K562 (cell line): ENCODE measurements around the gene TSC22D1. TPM values are rescaled to one million over a fixed set of nuclear protein-coding genes. Genes with fewer than 3 reads are reported as not detected.

Experiments used
- polyA plus RNA-seq, 8 experiments: library from polyadenylated mRNA; depleted of rRNA in 4 of 8; stranded (reverse) in 5 of 8; unstranded in 3 of 8; fragments of >200 nt; fragmentation: Nextera tagmentation in 2 of 8; fragmentation: Illumina TruSeq in 1 of 8; extraction: Ambion mirVana in 2 of 8; extraction: Trizol in 1 of 8; gene quantifications; 2 replicates each; pipeline versions ENCODE4 v1.2.1 to v1.2.3, GENCODE V29; 2011 to 2014; ENCODE audit warnings: inconsistent platforms in 1 of 8, missing spikeins in 1 of 8
- total RNA-seq, 7 experiments: library from RNA; depleted of rRNA in 6 of 7; stranded (reverse); fragments of >200 nt in 6 of 7; fragmentation: Illumina TruSeq in 2 of 7; extraction: Trizol in 2 of 7; gene quantifications; 2 replicates each; pipeline versions ENCODE4 v1.2.1 to v1.2.3, GENCODE V29; 2011 to 2021; ENCODE audit warnings: low replicate concordance in 1 of 7
- TF ChIP-seq, protein P1 (sequence below): fragments of 450-650 bp; IDR thresholded peaks from 2 replicates; pipeline ENCODE4 v1.6.1; 2016; ENCODE audit warnings: low read depth
- TF ChIP-seq, protein P2 (sequence below), 2 experiments: fragments of 450-650 bp; conservative IDR thresholded peaks; 2 replicates each; pipeline ENCODE4 v1.6.1; 2017; ENCODE audit warnings: mild to moderate bottlenecking in 2 of 2, moderate library complexity in 2 of 2
- TF ChIP-seq, protein P3 (sequence below): fragments of 150-350 bp; IDR thresholded peaks from 2 replicates; pipeline ENCODE4 v1.6.1; 2014; ENCODE audit warnings: low read depth, mild to moderate bottlenecking, low read length, borderline replicate concordance

TSC22D1 gene
- total and polyA plus RNA-seq, 9 of the 15 experiments (the other 6 are each of a cell fraction or from before 2014, with no cell fraction given) = 2.6 to 19.8 (median 8.4) TPM

DNA sequence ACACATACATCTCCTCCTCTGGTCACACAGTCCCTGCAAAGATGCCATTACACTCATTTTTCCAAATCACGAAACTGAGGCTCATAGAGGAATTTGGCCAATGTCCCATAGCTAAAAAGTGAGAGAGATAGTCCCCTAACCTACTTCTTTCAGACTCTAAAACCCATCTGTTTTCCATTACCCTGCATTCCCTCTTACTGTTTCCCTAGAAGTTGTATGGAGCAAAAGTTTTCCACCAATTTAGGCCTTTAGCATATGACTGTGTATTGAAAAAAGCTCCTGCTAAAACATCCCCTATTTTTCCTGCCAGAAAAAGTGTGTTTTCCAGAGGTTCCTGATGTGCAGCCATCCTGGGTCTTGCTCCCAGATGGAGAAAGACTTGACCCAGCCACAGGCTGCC is 186.3 kb downstream of the TSC22D1 start (continued):
- TF ChIP-seq, protein P1, sequence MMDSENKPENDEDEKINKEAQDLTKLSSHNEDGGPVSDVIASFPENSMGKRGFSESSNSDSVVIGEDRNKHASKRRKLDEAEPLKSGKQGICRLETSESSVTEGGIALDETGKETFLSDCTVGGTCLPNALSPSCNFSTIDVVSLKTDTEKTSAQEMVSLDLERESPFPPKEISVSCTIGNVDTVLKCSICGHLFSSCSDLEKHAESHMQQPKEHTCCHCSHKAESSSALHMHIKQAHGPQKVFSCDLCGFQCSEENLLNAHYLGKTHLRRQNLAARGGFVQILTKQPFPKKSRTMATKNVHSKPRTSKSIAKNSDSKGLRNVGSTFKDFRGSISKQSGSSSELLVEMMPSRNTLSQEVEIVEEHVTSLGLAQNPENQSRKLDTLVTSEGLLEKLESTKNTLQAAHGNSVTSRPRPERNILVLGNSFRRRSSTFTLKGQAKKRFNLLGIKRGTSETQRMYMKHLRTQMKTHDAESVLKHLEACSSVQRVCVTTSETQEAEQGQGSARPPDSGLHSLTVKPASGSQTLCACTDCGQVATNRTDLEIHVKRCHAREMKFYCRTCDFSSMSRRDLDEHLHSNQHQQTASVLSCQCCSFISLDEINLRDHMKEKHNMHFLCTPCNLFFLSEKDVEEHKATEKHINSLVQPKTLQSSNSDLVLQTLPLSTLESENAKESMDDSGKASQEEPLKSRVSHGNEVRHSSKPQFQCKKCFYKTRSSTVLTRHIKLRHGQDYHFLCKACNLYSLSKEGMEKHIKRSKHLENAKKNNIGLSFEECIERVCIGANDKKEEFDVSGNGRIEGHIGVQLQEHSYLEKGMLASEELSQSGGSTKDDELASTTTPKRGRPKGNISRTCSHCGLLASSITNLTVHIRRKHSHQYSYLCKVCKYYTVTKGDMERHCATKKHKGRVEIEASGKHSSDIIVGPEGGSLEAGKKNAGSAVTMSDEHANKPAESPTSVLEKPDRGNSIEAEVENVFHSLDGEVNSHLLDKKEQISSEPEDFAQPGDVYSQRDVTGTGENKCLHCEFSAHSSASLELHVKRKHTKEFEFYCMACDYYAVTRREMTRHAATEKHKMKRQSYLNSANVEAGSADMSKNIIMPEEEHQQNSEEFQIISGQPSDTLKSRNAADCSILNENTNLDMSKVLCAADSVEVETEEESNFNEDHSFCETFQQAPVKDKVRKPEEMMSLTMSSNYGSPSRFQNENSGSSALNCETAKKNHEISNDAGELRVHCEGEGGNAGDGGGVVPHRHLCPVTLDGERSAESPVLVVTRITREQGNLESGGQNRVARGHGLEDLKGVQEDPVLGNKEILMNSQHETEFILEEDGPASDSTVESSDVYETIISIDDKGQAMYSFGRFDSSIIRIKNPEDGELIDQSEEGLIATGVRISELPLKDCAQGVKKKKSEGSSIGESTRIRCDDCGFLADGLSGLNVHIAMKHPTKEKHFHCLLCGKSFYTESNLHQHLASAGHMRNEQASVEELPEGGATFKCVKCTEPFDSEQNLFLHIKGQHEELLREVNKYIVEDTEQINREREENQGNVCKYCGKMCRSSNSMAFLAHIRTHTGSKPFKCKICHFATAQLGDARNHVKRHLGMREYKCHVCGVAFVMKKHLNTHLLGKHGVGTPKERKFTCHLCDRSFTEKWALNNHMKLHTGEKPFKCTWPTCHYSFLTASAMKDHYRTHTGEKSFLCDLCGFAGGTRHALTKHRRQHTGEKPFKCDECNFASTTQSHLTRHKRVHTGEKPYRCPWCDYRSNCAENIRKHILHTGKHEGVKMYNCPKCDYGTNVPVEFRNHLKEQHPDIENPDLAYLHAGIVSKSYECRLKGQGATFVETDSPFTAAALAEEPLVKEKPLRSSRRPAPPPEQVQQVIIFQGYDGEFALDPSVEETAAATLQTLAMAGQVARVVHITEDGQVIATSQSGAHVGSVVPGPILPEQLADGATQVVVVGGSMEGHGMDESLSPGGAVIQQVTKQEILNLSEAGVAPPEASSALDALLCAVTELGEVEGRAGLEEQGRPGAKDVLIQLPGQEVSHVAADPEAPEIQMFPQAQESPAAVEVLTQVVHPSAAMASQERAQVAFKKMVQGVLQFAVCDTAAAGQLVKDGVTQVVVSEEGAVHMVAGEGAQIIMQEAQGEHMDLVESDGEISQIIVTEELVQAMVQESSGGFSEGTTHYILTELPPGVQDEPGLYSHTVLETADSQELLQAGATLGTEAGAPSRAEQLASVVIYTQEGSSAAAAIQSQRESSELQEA = no peak
- TF ChIP-seq, protein P2, sequence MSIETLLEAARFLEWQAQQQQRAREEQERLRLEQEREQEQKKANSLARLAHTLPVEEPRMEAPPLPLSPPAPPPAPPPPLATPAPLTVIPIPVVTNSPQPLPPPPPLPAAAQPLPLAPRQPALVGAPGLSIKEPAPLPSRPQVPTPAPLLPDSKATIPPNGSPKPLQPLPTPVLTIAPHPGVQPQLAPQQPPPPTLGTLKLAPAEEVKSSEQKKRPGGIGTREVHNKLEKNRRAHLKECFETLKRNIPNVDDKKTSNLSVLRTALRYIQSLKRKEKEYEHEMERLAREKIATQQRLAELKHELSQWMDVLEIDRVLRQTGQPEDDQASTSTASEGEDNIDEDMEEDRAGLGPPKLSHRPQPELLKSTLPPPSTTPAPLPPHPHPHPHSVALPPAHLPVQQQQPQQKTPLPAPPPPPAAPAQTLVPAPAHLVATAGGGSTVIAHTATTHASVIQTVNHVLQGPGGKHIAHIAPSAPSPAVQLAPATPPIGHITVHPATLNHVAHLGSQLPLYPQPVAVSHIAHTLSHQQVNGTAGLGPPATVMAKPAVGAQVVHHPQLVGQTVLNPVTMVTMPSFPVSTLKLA (conservative IDR thresholded peaks at IDR 0.05) = no peak
- TF ChIP-seq, protein P3, sequence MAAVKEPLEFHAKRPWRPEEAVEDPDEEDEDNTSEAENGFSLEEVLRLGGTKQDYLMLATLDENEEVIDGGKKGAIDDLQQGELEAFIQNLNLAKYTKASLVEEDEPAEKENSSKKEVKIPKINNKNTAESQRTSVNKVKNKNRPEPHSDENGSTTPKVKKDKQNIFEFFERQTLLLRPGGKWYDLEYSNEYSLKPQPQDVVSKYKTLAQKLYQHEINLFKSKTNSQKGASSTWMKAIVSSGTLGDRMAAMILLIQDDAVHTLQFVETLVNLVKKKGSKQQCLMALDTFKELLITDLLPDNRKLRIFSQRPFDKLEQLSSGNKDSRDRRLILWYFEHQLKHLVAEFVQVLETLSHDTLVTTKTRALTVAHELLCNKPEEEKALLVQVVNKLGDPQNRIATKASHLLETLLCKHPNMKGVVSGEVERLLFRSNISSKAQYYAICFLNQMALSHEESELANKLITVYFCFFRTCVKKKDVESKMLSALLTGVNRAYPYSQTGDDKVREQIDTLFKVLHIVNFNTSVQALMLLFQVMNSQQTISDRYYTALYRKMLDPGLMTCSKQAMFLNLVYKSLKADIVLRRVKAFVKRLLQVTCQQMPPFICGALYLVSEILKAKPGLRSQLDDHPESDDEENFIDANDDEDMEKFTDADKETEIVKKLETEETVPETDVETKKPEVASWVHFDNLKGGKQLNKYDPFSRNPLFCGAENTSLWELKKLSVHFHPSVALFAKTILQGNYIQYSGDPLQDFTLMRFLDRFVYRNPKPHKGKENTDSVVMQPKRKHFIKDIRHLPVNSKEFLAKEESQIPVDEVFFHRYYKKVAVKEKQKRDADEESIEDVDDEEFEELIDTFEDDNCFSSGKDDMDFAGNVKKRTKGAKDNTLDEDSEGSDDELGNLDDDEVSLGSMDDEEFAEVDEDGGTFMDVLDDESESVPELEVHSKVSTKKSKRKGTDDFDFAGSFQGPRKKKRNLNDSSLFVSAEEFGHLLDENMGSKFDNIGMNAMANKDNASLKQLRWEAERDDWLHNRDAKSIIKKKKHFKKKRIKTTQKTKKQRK = no peak
